Body of pancreas (tissue), 4 donors: ENCODE results near the gene SLC12A3.

Experiments used
- POLR2A ChIP-seq, 3 donors: fragments of 450-650 bp; IDR thresholded peaks; one replicate each; pipeline ENCODE4 v1.6.1; 2016; ENCODE audit warnings: antibody characterized with exemption in 3 of 3, mild to moderate bottlenecking in 2 of 3
- TF ChIP-seq, protein P1 (sequence below), 7 experiments: fragments of 450-650 bp in 4 of 7; fragments of 200-600 bp in 3 of 7; sonication (generic) in 3 of 7; IDR thresholded peaks; one replicate each; pipeline ENCODE4 v1.5.1; 2016 to 2019; ENCODE audit warnings: antibody characterized with exemption in 7 of 7

DNA sequence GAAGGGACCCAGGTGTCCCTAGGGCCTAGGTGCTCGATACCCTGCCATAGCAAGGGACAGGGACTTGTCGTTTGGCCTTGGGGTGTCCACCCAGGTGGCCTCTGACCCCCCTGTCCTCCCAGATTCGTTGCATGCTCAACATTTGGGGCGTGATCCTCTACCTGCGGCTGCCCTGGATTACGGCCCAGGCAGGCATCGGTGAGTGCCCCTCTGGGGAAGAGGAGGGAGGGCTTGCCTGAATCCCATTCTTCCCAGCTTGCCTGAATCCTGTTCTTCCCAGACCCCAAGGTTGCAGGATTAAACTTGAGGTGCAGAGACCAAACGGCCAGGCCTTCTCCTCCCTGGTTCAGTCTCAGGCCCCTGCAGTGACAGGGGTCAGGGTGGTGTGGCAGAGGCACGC lies 3.2 kb downstream of the SLC12A3 start:
- TF ChIP-seq POLR2A (IDR thresholded peaks at IDR 0.05) = no peak
- TF ChIP-seq, protein P1, sequence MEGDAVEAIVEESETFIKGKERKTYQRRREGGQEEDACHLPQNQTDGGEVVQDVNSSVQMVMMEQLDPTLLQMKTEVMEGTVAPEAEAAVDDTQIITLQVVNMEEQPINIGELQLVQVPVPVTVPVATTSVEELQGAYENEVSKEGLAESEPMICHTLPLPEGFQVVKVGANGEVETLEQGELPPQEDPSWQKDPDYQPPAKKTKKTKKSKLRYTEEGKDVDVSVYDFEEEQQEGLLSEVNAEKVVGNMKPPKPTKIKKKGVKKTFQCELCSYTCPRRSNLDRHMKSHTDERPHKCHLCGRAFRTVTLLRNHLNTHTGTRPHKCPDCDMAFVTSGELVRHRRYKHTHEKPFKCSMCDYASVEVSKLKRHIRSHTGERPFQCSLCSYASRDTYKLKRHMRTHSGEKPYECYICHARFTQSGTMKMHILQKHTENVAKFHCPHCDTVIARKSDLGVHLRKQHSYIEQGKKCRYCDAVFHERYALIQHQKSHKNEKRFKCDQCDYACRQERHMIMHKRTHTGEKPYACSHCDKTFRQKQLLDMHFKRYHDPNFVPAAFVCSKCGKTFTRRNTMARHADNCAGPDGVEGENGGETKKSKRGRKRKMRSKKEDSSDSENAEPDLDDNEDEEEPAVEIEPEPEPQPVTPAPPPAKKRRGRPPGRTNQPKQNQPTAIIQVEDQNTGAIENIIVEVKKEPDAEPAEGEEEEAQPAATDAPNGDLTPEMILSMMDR (IDR thresholded peaks at IDR 0.05) = no peak
